ENCODE measurements around the gene DNAH17.
"Not testable (repeated sequence)": the region's sequence is repeated elsewhere in the genome, so short reads cannot be mapped to it uniquely, and the experiment has no call there.

The DNAH17 gene

GRCh38 chr17:78525511-78526160 is 51.6 kb downstream of the DNAH17 start:
- DNase-seq (ENCODE audit: extremely low read depth in 1 of 2, low read depth in 1 of 2) = no peak

GRCh38 chr17:78524870-78525510 is 52.2 kb downstream of the DNAH17 start:
- no peak for DNase-seq (ENCODE audit: extremely low read depth in 1 of 2, low read depth in 1 of 2)

DNA sequence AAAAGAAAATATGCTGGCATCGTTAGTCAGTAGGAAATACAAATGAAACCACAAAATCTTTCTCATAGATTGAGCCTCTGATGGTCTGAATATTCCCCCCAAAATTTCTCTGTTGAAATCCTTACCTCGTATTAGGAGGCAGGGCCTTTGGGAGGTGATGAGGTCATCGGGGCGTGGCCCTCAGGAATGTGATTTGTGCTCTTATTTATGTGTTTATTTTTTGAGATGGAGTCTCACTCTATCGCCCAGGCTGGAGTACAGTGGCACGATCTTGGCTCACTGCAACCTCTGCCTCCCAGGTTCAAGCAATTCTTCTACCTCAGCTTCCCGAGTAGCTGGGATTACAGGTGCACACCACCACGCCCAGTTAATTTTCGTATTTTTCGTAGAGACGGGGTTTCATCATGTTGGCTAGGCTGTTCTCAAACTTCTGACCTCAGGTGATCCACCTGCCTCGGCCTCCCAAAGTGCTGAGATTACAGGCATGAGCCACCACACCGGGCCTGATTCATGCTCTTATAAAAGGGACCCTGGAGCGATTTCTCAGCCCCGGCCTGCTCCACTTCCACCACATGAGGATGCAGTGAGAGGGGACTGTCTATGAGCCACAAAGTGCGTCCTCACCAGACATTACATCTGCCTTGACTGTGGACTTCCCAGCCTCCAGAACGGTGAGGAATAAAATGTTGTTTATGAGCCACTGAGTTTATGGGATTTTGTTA is 53.1 kb downstream of the DNAH17 start:
- no peak for DNase-seq (ENCODE audit: extremely low read depth in 1 of 2, low read depth in 1 of 2)

DNA sequence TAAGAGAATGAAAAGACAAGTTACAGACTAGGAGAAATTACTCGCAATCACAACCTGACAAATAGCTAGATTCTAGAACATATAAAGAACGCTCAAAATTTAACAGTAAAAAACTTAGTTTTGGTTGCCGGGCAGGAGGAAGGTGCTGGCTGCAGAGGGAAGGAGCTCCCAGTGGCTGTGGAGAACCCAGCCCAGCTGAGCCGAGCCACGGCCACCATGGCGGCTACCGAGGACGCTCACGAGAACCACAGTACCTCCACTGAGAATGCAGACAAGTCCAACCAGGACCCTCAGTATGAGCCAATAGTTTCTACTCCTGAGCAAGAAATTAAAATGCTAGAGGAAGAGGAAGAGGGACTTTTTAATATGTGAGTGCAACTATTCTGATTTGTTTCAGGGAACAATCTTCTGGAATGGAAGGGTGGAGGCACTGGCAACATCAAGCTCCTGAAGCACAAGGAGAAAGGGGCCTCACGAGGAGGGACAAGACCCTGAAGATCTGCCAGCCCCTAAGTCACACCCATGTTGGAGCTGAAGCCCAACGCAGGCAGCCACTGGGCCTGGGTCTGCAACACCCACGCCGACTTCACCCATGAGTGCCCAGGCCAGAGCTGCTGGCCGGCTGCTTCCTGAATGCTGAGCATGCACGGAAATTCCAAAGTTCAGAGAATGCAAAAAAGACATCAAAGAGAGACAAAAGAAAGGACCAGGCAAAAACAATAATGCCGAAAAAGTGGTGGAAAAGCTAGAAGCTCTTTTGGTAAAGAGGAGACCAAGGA is 55.0 kb downstream of the DNAH17 start:
- DNase-seq (ENCODE audit: extremely low read depth in 1 of 2, low read depth in 1 of 2) = no peak

GRCh38 chr17:78517421-78517820 is 59.8 kb downstream of the DNAH17 start:
- DNase-seq (ENCODE audit: extremely low read depth in 1 of 2, low read depth in 1 of 2) = no peak

- DNase-seq (ENCODE audit: extremely low read depth in 1 of 2, low read depth in 1 of 2) = no peak
These were observed 61.7 kb downstream of the DNAH17 start for GRCh38 chr17:78515480-78515879.

GRCh38 chr17:78514521-78514920 is 62.7 kb downstream of the DNAH17 start:
- no peak for DNase-seq (ENCODE audit: extremely low read depth in 1 of 2, low read depth in 1 of 2)

DNA sequence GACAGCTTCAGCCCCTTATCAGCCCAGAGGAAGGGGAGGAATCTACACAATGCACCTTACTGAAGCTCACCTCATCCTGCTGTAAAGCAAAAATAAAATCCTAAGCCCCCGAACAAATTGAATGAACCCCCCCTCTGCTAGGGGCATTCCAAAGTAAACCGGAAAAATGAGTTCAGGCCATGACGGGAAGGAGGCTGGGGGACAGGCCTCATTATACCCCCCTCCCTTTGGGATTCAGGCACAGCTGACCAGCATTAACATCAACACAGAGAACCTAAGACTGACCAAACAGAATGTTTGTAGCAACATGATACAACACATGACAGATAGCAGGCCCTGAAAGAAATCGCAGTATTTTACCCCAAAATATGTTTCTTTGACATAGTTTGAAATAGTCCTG is 64.2 kb downstream of the DNAH17 start:
- no peak for DNase-seq (ENCODE audit: extremely low read depth in 1 of 2, low read depth in 1 of 2)

GRCh38 chr17:78510141-78511075 is 66.8 kb downstream of the DNAH17 start:
- DNase-seq (ENCODE audit: extremely low read depth in 1 of 2, low read depth in 1 of 2) = no peak

- no peak for DNase-seq (ENCODE audit: extremely low read depth in 1 of 2, low read depth in 1 of 2)
These were observed 69.7 kb downstream of the DNAH17 start for GRCh38 chr17:78507526-78507925.

GRCh38 chr17:78506454-78507309 is 70.5 kb downstream of the DNAH17 start:
- DNase-seq (ENCODE audit: extremely low read depth in 1 of 2, low read depth in 1 of 2) = no peak

- DNase-seq (ENCODE audit: extremely low read depth in 1 of 2, low read depth in 1 of 2) = no peak
These were observed 72.9 kb downstream of the DNAH17 start for GRCh38 chr17:78504156-78504925.

DNA sequence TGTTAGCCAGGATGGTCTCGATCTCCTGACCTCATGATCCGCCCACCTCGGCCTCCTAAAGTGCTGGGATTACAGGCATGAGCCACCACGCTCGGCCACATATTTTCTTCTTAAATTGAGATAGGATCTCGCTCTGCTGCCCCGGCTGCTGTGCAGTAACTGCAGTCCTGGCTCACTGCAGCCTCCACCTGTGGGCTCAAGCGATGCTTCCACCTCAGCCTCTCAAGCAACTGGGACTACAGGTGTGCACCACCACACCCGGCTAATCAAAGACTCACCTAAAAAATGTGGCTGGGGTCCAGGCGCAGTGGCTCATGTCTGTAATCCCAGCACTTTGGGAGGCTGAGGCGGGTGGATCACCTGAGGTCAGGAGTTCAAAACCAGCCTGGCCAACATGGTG is 73.8 kb downstream of the DNAH17 start:
- DNase-seq (ENCODE audit: extremely low read depth in 1 of 2, low read depth in 1 of 2) = not testable (repeated sequence)

DNA sequence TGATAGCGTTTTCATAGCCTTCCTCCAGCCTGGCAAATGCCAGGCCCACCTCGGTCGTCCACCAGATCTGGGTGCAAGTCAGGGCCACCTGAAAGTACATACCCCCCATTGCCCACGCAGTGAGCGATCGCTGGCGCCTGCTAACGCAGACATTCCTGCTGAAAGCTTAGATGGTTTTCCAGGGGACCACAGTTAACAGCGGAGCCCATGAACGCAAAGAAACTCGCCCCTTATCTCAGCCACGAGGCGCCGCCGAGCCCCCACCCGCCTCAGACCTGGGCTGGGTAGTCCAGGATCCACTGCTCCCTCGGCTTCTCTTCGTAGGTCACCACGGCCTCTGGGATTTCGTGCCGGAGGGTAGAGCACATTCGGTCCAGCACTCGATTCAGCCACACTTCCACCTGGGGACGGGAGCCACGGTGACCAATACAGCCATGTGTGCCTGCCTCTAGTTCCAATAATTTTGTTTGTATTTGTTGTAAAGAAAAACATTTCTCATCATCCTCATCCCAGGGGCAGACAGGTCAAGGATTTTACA is 74.5 kb downstream of the DNAH17 start:
- DNase-seq (ENCODE audit: extremely low read depth in 1 of 2, low read depth in 1 of 2) = no peak

DNA sequence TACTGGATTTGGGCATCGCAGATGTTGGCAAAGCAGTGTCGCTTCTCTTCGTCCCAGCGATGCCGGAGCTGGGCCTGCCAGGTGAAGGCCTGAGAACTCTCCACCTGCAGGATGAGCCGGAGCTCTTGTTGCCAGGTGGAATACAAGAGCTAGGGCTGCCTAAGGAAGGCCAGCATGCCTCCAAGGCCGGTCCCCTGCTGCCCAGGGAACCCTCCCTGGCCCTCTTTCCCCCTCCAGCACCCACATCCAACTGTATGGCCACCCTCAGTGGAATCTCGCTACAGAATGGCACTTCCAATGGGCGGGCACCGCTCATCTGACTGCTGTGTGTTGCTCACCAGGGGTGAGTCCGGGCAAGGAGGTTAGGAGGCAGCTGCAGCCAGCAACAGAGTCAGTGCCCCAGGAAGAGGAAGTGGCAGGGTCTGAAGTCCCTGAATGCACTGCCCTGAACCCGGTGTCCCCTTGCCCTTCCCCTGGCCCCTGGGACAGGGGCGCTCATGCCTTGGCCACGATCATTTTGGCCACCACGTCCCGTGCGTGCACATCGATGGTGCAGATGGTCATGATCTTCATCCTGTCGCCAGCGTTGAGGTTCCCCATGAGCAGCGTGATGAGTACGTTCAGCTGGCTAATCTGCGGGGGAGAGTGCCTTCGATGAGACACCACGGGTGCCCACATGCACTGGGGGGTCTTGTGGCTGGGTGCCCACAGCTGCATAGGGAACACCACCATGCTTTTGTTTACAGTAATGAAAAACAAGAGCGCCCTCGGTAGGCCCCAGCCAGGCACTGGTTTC is 75.8 kb downstream of the DNAH17 start:
- DNase-seq (ENCODE audit: extremely low read depth in 1 of 2, low read depth in 1 of 2) = no peak

GRCh38 chr17:78500806-78501205 is 76.4 kb downstream of the DNAH17 start:
- no peak for DNase-seq (ENCODE audit: extremely low read depth in 1 of 2, low read depth in 1 of 2)

DNA sequence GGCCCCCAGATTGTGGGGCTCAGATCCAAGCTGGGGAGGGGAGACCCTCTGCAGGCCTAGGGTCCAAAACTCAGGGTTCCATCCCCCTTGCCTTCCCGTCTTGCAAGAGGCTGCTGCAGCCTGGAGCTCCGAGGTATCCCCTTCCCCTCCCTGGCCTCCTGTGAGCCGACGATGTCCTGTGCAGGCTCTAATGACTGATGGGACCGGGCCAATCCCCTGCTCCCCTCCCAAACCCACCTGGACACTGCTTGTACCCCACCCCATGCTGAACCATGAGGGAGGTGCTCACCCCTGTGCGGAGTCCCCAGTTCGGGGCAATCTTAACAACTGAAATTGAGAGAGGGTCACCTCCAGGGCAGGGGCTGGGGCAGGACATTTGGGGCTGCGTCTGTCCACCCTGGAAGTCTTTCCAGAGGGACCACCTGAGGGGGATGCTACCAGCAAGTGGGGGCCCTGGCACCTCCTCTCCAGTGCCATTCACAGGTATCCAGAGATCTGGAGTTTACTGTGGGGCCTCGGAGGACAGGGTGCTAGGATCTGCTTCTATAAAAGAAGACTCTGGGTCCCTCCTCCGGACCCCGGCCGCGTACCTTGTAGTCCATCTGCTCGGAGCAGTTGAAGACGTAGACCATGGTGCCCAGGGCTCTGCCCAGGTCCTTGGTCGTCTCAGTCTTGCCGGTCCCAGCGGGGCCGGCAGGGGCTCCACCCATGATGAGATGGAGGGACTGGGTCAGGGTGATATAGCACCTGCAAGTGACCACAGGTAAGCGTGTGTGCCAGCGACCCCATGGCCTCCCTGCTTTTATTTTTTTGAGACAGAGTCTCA is 77.3 kb downstream of the DNAH17 start:
- no peak for DNase-seq (ENCODE audit: extremely low read depth in 1 of 2, low read depth in 1 of 2)
